Stimulated activated CD4-positive, alpha-beta T cell treated with anti-CD3 and anti-CD28 coated beads, Interleukin-4, amount 100 ng/mL, for 1 hour (primary cell): Measurements from ENCODE around the gene PDE4DIP.
"Not testable (repeated sequence)": the region's sequence is repeated elsewhere in the genome, so short reads cannot be mapped to it uniquely, and the experiment has no call there.

ENCODE experiments used
- DNase-seq: peaks from one replicate; pipeline ENCODE4 v3.0.0-alpha.2; 2020

The PDE4DIP gene

DNA sequence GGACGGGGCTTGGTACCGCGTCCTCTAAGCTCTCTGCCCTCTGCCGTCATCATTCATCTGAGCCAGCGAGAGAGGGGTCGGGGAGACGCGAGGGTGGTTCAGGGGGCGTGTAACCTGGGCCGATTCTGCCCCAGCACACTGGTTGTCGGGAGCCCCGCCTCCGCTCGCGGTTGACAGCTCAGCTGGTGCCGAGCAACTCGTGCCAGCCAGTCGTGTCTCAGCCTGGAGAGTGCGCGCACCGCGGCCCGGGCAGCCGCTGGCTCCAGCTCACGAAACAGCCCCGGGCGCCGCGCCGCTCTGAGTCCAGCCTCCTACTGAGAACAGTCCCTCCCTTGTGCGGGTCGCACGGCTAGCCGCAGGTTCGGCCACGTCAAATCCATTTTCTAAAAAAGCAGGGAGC, at the start of gene PDE4DIP:
TSS of gene PDE4DIP (plus strand) at position 209 of the 400 bp plus-strand sequence. CDS start 347 bp downstream, outside the sequence.
- DNase-seq, result peak; percentile 31

DNA sequence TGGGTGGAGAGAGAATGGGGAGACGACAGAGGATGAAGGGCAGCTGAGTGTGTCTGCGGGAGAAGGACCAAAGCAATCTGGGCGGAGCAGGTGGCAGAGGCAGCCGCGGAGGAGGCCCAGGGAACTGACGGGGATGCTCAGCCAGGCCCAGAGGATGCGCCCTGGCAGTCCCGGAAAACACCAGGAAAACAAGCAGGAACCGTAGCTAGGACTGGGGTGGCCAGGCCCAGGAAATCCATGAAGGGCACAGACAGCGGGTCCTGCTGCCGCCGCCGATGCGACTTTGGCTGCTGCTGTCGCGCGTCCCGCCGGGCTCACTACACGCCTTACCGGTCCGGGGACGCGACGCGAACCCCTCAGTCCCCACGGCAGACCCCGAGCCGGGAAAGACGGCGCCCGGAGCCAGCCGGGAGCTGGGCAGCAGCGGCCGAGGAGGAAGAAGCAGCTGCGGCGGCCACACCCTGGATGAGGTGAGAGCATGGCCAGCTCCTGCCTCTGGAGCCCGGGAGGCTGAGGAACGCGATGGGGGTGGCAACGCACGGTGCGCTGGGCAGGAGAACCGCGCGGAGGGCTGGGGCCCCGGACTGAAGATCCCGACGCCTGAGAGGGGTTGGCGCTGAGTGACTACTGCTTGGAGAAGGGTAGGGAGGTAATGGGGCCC, 35.8 kb upstream of the PDE4DIP start:
- DNase-seq, result not testable (repeated sequence)

DNA sequence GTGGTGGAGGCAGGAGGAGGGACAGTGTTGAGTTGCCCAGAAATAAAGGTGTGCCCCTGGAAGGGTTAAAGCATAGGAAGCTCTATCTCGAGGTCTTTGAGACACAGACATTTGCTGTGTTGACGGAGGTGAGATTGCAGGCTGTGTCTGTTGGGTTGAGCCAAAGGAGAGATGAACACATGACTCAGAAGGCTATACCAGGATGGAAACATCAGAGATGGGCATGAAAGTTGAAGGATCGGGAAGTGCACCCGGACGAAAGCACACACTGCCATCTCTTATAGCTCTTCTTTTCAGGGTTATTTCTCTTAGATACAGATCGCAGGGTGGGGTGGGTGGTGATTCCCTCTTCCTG, 35.3 kb upstream of the PDE4DIP start:
- not testable (repeated sequence) for DNase-seq

DNA sequence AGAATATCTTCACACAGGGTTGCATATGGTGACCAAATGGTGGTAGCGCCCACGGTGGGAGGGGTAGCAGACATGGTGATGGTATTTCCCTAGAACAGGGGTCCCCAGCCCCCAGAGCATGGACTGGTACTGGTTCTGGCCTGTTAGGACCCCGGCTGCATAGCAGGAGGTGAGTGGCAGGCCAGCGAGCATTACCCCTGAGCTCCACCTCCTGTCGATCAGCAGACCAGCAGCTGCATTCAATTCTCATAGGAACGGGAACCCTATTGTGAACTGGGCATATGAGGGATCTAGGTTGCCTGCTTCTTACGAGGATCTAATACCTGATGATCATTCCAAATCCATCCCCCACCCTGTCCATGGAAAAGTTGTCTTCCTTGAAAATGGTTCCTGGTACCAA, 22.0 kb upstream of the PDE4DIP start:
- DNase-seq, result not testable (repeated sequence)

DNA sequence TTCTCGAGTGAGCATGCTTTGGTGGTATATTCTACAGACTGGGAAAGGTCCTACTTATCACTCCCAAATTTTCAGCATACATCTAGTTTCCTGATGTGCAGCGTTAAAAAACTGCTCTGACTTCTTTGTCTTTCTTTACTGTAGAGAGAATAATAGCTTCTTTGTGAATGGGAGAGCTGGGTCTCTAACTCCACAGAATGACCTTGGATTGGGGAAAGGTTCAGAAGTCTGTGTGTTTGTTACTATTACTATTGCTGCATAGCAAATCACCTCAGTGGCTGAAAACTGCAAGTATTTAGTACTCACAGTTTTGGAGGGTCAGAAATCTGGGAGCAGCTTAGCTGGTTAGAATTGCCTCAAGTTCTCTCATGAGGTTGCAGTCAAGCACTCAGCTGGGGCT, 20.4 kb upstream of the PDE4DIP start:
- not testable (repeated sequence) for DNase-seq

DNA sequence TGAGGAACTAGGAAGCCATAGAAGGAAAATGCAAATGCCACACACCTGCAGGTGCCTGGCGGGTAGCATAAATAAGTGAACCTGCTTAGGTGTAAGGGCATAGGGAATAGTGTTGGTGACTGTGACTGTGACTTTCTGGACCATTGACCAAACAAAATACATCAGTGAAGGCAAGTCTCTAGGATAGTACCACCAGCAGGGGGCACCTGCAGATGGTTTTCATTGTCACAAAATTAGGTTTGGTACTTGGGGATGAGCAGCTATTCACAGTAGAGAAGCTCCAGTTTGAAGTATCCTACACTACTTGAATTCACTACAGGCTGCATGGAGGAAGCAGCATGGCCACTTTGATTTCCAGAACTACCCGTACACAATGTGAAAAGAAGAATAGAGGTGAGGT, 19.2 kb upstream of the PDE4DIP start:
- DNase-seq, result not testable (repeated sequence)

DNA sequence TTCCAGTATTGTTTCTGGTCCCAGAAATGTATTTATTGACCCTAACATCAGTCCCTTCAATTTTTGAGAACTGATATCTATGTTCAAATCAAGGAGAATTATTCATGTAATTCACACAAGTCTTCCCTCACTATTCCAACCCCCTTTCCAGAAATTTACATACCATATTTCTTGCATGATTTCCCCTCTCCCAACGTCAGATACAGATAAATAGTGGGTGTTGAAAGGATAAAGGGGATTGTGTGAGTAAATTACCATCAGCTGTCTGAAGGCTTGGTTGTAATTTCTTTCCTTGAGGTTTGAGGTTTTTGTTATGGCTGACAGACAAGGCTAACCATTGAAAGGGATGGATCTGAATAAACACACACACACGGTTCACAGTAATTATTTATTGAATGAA, 15.7 kb upstream of the PDE4DIP start:
- not testable (repeated sequence) for DNase-seq

DNA sequence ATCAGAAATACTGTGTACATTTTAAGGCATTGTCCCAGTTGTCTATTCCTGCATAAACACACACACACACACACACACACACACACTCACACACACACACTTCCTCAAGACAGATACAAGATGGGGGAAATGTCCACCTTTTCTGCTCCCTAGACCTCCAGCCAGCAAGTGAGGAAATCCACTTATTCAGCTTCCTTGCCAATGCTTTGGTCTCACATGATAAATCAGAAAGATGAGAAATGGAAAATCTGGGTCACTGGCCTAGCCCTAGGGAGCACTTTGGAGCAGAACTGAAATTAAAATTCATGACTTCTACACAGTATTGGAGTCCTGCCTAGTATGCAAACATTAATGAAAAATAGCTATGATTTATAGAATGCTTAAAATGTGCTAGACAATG, 15.3 kb upstream of the PDE4DIP start:
- not testable (repeated sequence) for DNase-seq

DNA sequence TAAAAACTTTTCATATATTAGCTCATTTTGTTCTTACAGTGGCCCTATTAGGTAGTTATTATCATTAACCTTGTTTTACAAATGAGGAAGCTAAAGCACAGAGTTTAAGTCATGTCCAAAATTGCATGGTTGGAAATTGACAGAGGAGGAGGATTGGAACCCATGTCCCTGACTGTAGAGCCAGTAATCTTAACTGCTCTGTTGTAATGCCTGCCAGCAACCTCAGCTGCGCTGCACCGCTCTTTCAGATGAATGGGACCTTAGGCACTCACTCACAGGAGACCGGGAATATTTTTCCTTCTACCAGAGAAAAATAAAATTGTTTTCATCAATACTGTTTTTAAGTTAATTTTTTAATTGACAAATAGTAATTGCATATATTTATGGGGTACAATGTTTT, 14.9 kb upstream of the PDE4DIP start:
- not testable (repeated sequence) for DNase-seq

DNA sequence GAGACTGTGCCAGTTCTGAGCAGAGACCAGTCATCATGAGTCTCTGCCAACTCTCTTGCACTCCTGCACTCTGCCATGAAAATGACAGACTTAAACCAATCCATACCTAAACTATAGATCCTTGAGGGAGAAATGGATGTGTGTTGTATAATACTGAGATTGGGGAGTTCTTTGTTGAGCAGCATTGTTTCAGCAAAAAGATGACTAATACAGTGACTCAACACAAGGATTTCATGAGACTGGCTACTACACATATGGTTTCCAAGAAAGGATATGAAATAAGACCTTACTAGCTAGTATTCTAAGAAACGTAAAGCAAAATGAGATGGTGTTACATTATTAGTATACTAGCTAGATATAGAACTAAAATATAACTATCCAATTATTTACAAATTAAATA, 3.0 kb upstream of the PDE4DIP start:
- not testable (repeated sequence) for DNase-seq

DNA sequence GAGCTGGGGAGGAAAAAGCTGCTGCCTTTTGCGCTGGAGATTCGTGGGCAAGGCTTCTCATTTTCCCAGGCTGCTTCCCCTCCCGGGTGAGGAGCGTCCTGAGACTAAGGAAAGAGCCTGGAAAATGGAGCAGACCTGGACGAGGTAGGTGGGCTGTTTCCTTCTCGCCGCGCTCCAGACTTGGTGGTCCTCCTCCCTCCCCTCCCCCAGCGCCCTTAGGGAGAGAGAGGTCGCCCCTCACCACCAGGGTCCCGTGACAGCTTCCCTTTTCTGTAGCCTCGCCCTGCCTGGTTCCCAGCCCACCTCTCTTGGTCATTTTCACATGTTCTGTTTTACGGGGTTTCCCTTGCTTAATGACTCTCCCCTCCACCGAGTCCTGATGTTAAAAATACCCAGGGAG, 423 bp downstream of the PDE4DIP start:
- DNase-seq, result not testable (repeated sequence)

DNA sequence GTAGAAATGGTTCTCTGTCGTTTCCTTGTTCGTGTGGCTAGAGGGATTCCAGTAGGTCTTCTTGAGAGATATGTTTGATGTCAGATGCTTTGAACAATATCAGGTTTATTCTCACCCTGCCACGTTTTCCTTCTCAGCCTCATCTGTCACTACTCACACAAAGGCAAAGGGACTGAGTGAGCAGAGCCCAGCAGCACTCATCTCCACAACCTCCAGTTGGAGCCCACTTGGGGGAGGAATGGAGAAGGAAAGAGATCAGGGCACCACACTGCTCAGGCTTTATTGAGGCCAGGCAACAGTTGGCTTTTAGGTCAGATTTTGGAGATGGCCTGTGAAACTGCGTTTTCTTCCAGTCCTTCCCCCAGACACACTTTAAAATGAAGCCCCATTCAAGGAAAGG, 840 bp downstream of the PDE4DIP start:
- DNase-seq, result not testable (repeated sequence)

DNA sequence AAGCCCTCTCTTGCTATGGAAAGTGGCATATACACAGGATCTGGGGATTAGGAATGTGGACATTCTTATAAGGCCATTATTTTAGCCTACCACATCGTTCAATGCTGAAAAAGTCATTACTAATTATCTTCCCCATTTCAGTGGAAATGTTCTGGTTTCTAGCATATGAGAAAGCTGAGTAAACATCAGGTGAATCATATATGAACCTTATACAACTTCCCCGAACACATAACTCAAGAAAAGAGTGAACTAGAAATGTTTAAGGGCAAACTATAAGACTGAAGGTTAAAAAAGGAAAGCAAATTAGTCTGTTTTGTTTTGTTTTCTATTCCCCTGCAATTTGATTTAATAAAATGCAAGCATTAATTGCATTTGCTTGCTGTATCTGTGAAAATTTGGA, 6.1 kb downstream of the PDE4DIP start:
- DNase-seq, result not testable (repeated sequence)

DNA sequence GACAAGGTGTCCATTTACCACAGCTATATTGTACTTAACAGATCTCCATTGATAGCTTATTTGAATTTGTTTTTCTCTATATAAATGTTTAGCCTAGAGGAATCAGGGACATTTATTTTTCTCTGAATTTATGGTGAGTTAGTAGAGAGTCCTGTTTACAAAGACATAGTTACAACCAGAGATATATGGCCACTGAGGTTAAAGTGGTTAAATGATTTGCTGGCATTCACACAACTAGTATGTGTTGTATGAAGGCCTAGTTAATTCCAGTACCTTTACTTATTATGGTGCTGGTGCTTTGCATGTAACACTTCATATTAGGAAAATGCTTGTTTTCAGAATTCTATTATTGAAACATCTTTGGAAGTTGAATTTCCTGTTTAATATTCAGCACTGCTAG, 6.6 kb downstream of the PDE4DIP start:
- not testable (repeated sequence) for DNase-seq

DNA sequence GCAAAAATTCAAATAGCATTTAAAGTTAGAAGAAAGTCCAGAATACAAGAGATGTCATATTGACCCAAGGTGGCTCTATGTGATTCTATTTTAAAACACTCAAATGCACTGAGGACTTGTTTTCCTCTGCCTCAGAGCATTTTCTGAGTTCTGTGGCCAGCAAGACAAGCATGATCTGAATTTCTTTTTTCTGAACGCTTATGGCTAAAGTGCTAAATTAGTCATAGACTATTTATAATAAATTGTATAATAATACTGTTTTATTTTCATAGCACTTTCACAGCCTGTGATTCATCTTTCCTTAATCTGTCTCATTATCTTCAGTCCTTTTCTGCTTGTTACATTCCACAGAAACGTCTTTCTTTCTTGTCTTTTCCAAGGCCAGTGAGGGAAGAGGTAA, 7.5 kb downstream of the PDE4DIP start:
- not testable (repeated sequence) for DNase-seq

DNA sequence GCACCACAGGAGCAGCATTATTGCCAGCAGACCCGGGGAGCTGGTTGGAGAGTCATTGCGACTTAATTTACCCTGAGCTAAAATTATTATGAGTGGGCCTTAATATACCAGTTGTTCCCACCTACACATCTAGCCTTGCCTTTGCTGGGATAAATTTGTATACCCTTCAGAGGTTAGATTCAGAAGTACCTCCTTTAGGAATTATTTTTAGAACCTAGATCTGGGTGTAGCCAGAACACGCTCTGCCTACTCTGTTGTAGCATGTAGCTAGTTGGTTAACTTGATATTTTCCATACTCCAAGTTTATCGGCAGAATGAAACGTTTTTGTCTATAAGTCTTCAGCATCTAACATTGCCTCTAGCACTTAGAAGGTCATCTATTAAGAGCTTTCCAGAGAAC, 9.1 kb downstream of the PDE4DIP start:
- DNase-seq, result not testable (repeated sequence)

DNA sequence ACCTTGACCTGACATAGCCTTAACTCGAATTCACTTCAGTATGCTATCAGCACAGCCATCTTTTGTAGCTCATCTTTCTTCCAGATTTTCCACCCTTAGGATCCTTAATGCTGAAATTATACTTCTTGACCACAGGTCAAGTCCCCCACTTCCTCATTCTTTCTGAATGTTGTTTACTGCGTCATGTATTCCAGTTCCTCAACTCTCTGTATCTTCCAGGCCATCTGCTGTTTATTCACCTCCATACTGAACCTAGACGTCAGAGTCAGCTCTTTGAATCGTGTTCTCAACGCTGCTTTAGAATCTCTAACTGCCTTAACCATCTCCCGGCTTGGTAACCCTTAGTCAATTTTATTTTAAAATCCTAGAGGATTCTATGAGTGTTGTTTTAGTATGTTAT, 9.8 kb downstream of the PDE4DIP start:
- not testable (repeated sequence) for DNase-seq

DNA sequence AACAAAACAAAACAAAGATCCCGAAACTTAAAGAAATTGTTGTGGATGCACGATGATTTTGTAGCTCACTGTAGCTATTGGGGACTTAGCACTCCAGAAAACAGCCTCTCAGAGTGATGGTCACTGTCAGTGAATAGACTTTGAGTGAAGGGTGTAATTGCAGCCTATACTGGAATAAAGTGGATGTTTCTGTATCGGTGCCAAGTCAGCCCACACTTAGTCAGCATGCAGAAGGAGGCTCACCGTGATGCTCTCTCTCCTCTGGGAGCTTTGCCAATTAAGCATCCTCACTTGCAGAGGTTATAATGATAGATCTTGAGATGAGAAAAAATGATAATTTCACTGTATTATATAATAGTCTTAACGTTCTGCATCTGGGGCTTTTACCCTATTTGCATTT, 11.1 kb downstream of the PDE4DIP start:
- not testable (repeated sequence) for DNase-seq

DNA sequence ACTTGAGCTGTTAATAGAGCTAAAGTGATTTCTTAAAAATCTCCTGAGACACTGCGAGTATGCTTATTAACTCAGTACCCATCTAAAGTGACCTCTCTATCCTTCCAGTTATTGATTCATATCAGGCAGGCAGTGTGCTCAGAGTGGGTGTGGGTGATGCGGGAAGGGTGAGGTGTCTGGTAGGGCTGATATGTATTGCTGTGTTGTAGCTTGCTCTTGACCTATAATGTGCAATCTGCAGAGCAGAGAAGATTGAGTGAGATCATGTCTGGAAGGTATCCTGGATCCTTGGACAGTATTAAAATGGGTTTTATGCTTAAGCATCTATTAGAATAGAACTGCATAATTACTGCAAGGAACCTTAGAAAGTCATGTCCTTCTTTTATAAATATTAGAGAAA, 15.8 kb downstream of the PDE4DIP start:
- DNase-seq, result not testable (repeated sequence)

DNA sequence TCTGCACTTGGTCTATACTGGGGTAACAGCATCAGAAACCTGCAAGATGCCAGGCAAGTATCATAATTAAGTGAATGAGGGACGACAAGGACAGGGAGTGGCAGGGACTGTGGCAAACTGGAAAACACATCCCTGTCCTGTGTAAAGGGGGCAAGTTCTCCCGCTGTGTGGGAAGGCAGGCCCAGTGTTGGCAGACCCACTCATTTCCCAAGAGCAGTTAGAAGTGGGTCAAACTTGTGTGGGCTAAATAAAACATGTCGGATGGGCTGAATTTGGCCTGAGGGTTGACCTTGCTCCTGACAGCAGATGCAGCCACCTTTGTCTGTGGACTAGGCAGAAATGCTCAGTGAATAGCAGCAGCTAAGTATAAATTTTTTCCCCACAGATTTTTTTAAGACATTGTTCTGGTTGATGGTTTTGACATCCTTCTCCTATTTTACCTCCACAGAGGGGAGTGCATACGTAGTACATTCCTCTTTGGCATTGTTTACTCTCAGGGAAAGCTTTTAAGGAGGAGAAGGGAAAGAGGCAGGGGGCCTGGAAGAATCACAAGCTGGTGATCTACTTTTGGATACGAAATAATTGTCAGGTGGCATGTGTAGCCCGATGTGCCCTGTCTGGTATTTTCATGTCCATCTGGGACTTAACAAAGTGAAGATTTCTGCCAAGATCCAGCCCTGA, 16.5 kb downstream of the PDE4DIP start:
- DNase-seq, result not testable (repeated sequence)

DNA sequence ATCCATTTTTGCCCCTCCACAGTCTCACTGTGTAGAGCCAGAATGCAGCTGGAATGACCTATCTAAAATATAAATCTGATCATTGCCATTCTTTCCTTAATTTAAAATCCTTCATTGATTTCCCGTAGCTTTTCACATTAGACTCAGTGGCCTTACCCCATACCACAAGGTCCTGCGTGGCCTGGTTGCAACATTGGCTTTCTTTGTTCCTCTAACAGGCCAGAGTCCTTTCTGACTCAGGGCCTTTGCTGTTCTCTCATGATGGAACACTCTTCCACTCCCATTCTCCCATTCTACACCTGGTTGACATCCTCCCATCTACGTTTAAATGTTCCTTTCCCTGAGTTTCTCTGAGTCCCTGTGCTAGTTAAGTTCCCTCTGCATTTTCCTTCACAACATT, 18.4 kb downstream of the PDE4DIP start:
- DNase-seq, result not testable (repeated sequence)

DNA sequence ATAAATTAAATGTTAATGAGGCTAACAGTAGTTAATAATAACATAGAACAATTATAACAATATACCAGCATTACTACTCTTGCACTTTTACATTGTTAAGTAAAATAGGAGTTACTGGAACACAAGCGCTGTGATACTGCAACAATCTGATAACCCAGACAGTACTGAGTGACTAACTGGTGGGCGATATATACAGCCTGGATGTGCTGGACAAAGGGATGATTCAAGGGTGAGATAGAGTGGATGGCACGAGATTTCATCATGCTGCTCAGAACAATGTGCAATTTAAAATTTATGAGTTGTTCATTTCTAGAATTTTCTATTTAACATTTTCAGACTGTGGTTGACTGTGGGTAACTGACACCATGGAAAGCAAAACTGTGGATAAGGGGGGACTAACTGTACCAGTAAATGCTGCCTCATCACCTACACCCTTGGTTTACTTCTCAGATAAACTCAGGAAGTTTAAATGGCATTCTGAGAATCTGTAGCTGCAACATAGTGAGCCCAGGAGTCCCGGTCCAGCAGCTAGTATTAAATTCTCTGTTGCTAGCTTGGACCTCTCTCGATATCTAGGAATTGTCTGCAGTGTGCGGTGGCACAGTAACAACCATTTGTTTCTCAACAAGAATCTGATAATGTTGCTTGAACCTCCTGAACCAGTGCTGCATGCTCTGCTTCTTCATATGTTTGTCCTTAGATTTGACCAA, 24.9 kb downstream of the PDE4DIP start:
- not testable (repeated sequence) for DNase-seq

DNA sequence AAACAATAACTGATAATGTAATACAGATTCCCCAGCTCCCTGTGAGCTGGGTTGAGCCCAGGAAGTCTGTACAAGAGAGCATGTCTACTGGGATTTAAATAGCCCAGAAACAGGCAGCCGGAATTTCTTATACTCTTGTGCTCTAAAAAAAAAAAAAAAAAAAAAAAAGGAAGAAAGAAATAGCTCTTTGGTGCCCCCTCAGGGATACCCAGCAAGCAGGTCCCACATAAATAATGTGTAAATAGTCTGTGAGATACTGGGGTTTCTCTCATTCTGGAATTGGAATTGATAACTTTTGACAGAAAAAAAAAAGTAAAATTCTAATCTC, 25.4 kb downstream of the PDE4DIP start:
- DNase-seq, result not testable (repeated sequence)
